LoVo (cell line): ENCODE results near the gene BCR.
"Not testable (repeated sequence)": the region's sequence is repeated elsewhere in the genome, so short reads cannot be mapped to it uniquely, and the experiment has no call there.

Experiments used
- DNase-seq: peaks from one replicate; pipeline ENCODE4 v3.0.0-alpha.2; 2016; ENCODE audit warnings: low spot score

BCR gene

GRCh38 chr22:23180301-23180892 is at the start of gene BCR:
TSS of gene BCR (plus strand) at chr22:23180509. CDS start at chr22:23180961, 452 bp downstream.
- peak; percentile 70 for DNase-seq

GRCh38 chr22:23130697-23131096 is 49.6 kb upstream of the BCR start:
- DNase-seq = no peak

GRCh38 chr22:23131931-23132330 is 48.4 kb upstream of the BCR start:
- DNase-seq = no peak

GRCh38 chr22:23132376-23133091 is 47.8 kb upstream of the BCR start:
- DNase-seq = no peak

- DNase-seq = no peak
Measured at GRCh38 chr22:23133922-23134321, 46.4 kb upstream of the BCR start.

GRCh38 chr22:23136991-23137390 is 43.3 kb upstream of the BCR start:
- not testable (repeated sequence) for DNase-seq

GRCh38 chr22:23137468-23137867 is 42.8 kb upstream of the BCR start:
- no peak for DNase-seq

- DNase-seq = no peak
Measured at GRCh38 chr22:23137905-23138561, 42.3 kb upstream of the BCR start.

- DNase-seq = no peak
Measured at GRCh38 chr22:23138584-23139435, 41.5 kb upstream of the BCR start.

GRCh38 chr22:23140385-23140784 is 39.9 kb upstream of the BCR start:
- no peak for DNase-seq

GRCh38 chr22:23142546-23143105 is 37.7 kb upstream of the BCR start:
- no peak for DNase-seq

GRCh38 chr22:23143119-23143518 is 37.2 kb upstream of the BCR start:
- DNase-seq = no peak

- no peak for DNase-seq
Measured at GRCh38 chr22:23144432-23144831, 35.9 kb upstream of the BCR start.

GRCh38 chr22:23144932-23145877 is 35.1 kb upstream of the BCR start, which contains the start of gene RAB36:
TSS of gene RAB36 (plus strand) at chr22:23145477. CDS start at chr22:23146617, 1,140 bp downstream.
- DNase-seq = peak; percentile 88

- DNase-seq = no peak
Measured at GRCh38 chr22:23145878-23146470, 34.3 kb upstream of the BCR start.

GRCh38 chr22:23146478-23147205 is 33.7 kb upstream of the BCR start:
- DNase-seq = no peak

- DNase-seq = no peak
Measured at GRCh38 chr22:23147617-23148387, 32.5 kb upstream of the BCR start.

- no peak for DNase-seq
Measured at GRCh38 chr22:23149743-23150238, 30.5 kb upstream of the BCR start.

- DNase-seq = no peak
Measured at GRCh38 chr22:23150762-23151161, 29.5 kb upstream of the BCR start.
